Activated CD8-positive, alpha-beta T cell treated with anti-CD3 and anti-CD28 coated beads for 36 hours (primary cell): ENCODE results near the gene CAPN1. TPM values are rescaled to one million over a fixed set of nuclear protein-coding genes. Genes with fewer than 3 reads are reported as not detected.
"Not testable (repeated sequence)": the region's sequence is repeated elsewhere in the genome, so short reads cannot be mapped to it uniquely, and the experiment has no call there.

Experiments
- ATAC-seq: fragments of 200-7000 bp; cut with Tn5 transposase; one replicate; pipeline ENCODE4 v1.10.0; 2021; ENCODE audit warnings: mild to moderate bottlenecking, moderate library complexity
- CTCF ChIA-PET: fragments of 350-600 bp; sonication (Branson Sonifier 250); formaldehyde crosslinking; loops from one replicate; lab custom pipeline; 2021; ENCODE audit warnings: antibody characterized with exemption; lab: Charles Lee
- POLR2A ChIA-PET: fragments of 350-600 bp; sonication (Branson Sonifier 250); formaldehyde crosslinking; loops from one replicate; lab custom pipeline; 2021; ENCODE audit warnings: antibody characterized with exemption; lab: Charles Lee
- DNase-seq: peaks from one replicate; pipeline ENCODE4 v3.0.0-alpha.2; 2020
- H3K27ac Mint-ChIP-seq: one replicate; pipeline ENCODE4 v1.8.0; 2021; ENCODE audit warnings: mild to moderate bottlenecking, mixed read lengths
- H3K27me3 Mint-ChIP-seq: one replicate; pipeline ENCODE4 v1.8.0; 2021; ENCODE audit warnings: mixed read lengths
- H3K36me3 Mint-ChIP-seq: one replicate; pipeline ENCODE4 v1.8.0; 2021; ENCODE audit warnings: low read depth, mixed read lengths
- H3K4me1 Mint-ChIP-seq: one replicate; pipeline ENCODE4 v1.8.0; 2021; ENCODE audit warnings: low read depth, mixed read lengths
- H3K4me3 Mint-ChIP-seq: one replicate; pipeline ENCODE4 v1.8.0; 2021; ENCODE audit warnings: mild to moderate bottlenecking, moderate library complexity, mixed read lengths
- H3K9me3 Mint-ChIP-seq: one replicate; pipeline ENCODE4 v1.8.0; 2021; ENCODE audit warnings: mixed read lengths
- intact Hi-C: fragments of 100-400 bp; cut with micrococcal nuclease; formaldehyde crosslinking; loops from one replicate; pipeline ENCODE4 v1.10.0; 2022
- total RNA-seq, 2 experiments: library from RNA; stranded (reverse); gene quantifications; one replicate each; pipeline ENCODE4 v1.2.3, GENCODE V29; 2021
- TF ChIP-seq, protein P1 (sequence below): fragments of 200-600 bp; IDR thresholded peaks from one replicate; pipeline ENCODE4 v1.8.0; 2022; ENCODE audit warnings: antibody characterized with exemption, mild to moderate bottlenecking

Gene CAPN1
- total RNA-seq, 2 experiments from 2014 or later = 72.6 to 74.7 TPM

DNA sequence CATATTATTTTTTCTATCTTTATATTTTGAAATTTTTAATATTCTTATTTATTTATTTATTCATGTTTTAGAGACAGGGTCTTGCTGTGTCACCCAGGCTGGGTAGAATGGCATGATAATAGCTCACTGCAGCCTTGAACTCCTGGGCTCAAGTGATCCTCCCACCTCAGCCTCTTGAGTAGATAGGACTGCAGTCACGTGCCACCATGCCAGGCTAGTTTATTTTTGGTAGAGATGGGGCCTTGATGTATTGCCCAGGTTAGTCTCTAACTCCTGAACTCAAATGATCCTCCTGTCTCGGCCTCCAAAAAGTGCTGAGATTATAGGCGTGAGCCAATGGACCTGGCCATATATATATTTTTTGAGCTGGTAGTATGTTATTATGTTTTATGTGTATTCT, 14.1 kb upstream of the CAPN1 start:
- H3K9me3 Mint-ChIP-seq = no peaks in the 10 kb centered on the region
- POLR2A ChIA-PET = no interaction called here
- TF ChIP-seq, protein P1, sequence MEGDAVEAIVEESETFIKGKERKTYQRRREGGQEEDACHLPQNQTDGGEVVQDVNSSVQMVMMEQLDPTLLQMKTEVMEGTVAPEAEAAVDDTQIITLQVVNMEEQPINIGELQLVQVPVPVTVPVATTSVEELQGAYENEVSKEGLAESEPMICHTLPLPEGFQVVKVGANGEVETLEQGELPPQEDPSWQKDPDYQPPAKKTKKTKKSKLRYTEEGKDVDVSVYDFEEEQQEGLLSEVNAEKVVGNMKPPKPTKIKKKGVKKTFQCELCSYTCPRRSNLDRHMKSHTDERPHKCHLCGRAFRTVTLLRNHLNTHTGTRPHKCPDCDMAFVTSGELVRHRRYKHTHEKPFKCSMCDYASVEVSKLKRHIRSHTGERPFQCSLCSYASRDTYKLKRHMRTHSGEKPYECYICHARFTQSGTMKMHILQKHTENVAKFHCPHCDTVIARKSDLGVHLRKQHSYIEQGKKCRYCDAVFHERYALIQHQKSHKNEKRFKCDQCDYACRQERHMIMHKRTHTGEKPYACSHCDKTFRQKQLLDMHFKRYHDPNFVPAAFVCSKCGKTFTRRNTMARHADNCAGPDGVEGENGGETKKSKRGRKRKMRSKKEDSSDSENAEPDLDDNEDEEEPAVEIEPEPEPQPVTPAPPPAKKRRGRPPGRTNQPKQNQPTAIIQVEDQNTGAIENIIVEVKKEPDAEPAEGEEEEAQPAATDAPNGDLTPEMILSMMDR = no peak
- no peaks in the 10 kb centered on the region for H3K36me3 Mint-ChIP-seq
- CTCF ChIA-PET = interaction anchor here (1.1 kb wide), 1 partner anchor 58 kb away, joined by 3 read pairs; no protein-coding TSS in a partner anchor
- no peak overlapping the region for H3K4me3 Mint-ChIP-seq
- H3K4me1 Mint-ChIP-seq = no peaks in the 10 kb centered on the region
- no peaks in the 10 kb centered on the region for H3K27me3 Mint-ChIP-seq
- no peak for DNase-seq
- ATAC-seq = no peak
- no peak overlapping the region for H3K27ac Mint-ChIP-seq
- intact Hi-C loops = no loop called here

DNA sequence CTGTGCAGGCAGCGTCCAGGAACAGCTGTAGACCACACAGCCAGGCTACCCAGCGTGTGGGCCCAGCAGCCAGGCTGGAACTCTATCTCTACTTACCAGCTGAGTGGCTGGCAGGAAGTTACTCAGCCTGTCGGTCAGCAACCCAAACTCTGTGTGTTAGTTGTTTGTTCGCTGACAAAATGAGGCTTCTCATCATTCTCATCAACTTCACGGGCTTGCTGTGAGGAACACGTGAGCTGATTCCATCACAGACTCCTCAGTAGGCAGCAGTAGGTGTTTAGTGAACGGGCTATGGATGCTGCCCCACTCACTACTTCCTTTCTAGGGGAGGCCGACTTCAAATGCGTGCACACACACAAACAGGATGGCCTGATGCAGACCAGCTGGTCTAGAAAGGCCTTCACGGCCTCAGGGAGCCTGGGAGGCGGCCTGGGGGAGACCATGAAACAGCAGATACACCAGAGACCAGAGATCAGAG, 12.5 kb upstream of the CAPN1 start:
- Mint-ChIP-seq H3K36me3 (no peaks in the 10 kb centered on the region), H3K4me1 (no peaks in the 10 kb centered on the region), H3K9me3 (no peaks in the 10 kb centered on the region), H3K27ac (no peak overlapping the region), H3K4me3 (no peak overlapping the region), H3K27me3 (no peaks in the 10 kb centered on the region)
- intact Hi-C loops = no loop called here
- ATAC-seq (no peak), DNase-seq (no peak)
- POLR2A ChIA-PET = interaction anchor here (0.7 to 1.0 kb wide), 2 partner anchors 11 to 14 kb away, joined by 3 read pairs; no protein-coding TSS in a partner anchor
- TF ChIP-seq, protein P1 = no peak
- CTCF ChIA-PET = interaction anchor here (1.0 to 1.9 kb wide), 3 partner anchors 27 to 146 kb away, joined by 3 to 7 read pairs (median 4); partner anchors contain the start of gene CDC42EP2

DNA sequence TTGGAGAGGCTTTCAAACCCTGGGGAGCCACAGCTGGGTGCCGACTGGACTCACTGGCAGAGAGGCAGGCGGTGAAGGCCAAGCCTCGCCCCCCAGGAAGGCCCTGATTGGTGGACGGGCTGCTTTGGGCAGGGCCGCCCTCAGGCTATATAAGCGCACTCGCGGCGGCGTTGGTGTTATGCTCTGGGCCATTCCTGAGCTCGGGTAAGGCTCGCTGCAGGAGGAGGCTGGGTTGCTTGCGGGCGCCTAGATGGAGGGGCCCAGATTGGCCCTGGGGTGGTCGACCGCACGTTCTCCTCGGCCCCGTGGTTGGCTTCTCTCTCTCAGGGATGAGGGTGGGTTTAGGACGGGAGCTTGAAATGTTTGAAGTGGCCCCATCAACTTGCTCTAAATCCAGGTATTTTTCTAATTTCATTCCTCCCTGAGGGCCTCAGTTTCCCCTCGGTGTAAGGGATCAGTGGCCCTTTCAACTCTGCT, 11.6 kb upstream of the CAPN1 start, which contains the start of gene SPDYC:
Gene SPDYC, plus strand, starts transcription at position 176 of the 477 bp plus-strand sequence. CDS start 1,125 bp downstream, outside the sequence.
- TF ChIP-seq, protein P1 = no peak
- intact Hi-C loops = no loop called here
- H3K27ac Mint-ChIP-seq = no peak within 1 kb of the TSS
- no peak within 1 kb of the TSS for H3K4me3 Mint-ChIP-seq
- H3K27me3 Mint-ChIP-seq = no peaks in the 10 kb centered on the region
- no peaks in the 10 kb centered on the region for H3K4me1 Mint-ChIP-seq
- ChIA-PET POLR2A (no interaction called here), CTCF (interaction anchor here (1.0 to 1.9 kb wide), 3 partner anchors 27 to 145 kb away, joined by 3 to 7 read pairs (median 4); partner anchors contain the start of gene CDC42EP2)
- H3K9me3 Mint-ChIP-seq = no peaks in the 10 kb centered on the region
- H3K36me3 Mint-ChIP-seq = no peaks in the 10 kb centered on the region
- ATAC-seq (no peak), DNase-seq (no peak)

DNA sequence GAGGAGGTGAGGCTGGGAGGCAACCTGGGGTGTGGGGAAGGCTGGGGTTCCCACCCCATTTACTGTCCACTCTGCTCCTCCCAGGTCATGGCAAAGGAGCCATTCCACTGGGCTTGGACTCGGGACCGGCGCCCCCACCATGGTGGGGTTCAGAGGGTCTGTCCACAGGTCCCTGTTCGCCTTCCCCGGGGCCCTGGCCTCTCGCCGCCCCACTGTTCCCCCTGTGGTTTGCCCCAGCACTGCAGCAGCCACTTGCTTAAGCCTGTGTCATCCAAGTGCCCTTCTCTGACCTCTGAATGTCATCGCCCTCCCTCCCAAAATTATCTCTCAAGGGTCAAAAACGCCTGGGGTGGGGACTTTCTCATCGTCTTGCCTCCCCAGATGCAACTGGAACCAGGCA, 9.1 kb upstream of the CAPN1 start:
- H3K9me3 Mint-ChIP-seq = no peaks in the 10 kb centered on the region
- H3K4me3 Mint-ChIP-seq = no peak overlapping the region
- H3K27ac Mint-ChIP-seq = no peak overlapping the region
- no peaks in the 10 kb centered on the region for H3K27me3 Mint-ChIP-seq
- ATAC-seq (no peak), DNase-seq (no peak)
- TF ChIP-seq, protein P1 = no peak
- ChIA-PET CTCF (no interaction called here), POLR2A (no interaction called here)
- no peaks in the 10 kb centered on the region for H3K36me3 Mint-ChIP-seq
- H3K4me1 Mint-ChIP-seq = no peaks in the 10 kb centered on the region
- intact Hi-C loops = no loop called here

DNA sequence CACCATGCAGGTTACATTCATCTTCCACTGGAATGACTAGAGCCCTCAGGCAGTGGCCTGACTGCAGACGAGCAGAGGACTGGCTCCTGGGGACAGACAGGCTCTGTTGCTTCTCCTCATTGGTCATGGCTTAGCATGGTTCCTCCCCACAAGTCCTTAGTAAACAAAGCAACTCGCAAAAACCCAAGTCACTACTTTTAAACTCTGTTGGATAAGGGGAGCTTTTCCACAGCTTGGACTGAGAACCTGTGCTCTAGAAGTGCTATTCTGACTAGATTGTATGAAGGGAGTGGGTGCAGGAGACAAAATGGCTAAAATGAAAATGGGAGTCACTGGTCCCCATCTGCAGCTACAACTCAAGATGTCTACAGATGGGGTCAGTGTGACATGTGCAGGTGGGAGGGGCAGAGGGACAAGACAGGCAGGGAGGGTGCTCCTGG, 7.1 kb upstream of the CAPN1 start:
- H3K27me3 Mint-ChIP-seq, H3K4me3 Mint-ChIP-seq, DNase-seq, H3K27ac Mint-ChIP-seq, H3K4me1 Mint-ChIP-seq, ATAC-seq, H3K36me3 Mint-ChIP-seq, intact Hi-C loops, H3K9me3 Mint-ChIP-seq, POLR2A ChIA-PET: not testable (repeated sequence)
- CTCF ChIA-PET = interaction anchor here (1.2 kb wide), 1 partner anchor 140 kb away, joined by 4 read pairs; the partner anchor contains the start of gene CDC42EP2
